Liver (tissue), 3 donors: ENCODE data around the gene PDE4D.

ENCODE experiments used
- CTCF ChIP-seq: fragments of 150-350 bp; IDR thresholded peaks from 2 replicates; pipeline ENCODE4 v1.5.1; 2017; ENCODE audit warnings: improper control_type of control experiment, low read depth, low read length; ENCODE audit not compliant: missing input control
- EGR1 ChIP-seq, 2 donors: IDR thresholded peaks; 2 replicates each; pipeline ENCODE4 v1.6.1; 2016 to 2018; ENCODE audit warnings: antibody characterized with exemption in 2 of 2, low read depth in 2 of 2
- JUND ChIP-seq, 2 donors: IDR thresholded peaks; 2 replicates each; pipeline ENCODE4 v1.6.1; 2016; ENCODE audit warnings: antibody characterized with exemption in 2 of 2
- RAD21 ChIP-seq, 2 donors: IDR thresholded peaks; 2 replicates each; pipeline ENCODE4 v1.6.1; 2016; ENCODE audit warnings: antibody characterized with exemption in 2 of 2, mild to moderate bottlenecking in 2 of 2
- REST ChIP-seq: IDR thresholded peaks from 2 replicates; pipeline ENCODE4 v1.6.1; 2016; ENCODE audit warnings: antibody characterized with exemption, mild to moderate bottlenecking
- TAF1 ChIP-seq: conservative IDR thresholded peaks from 2 replicates; pipeline ENCODE4 v1.6.1; 2016; ENCODE audit warnings: antibody characterized with exemption, mild to moderate bottlenecking
- YY1 ChIP-seq: IDR thresholded peaks from 2 replicates; pipeline ENCODE4 v1.6.1; 2016; ENCODE audit warnings: antibody characterized with exemption, mild to moderate bottlenecking
- donor health status: healthy.
- donor health status: healthy.

- TF ChIP-seq CTCF (no peak), JUND (IDR thresholded peaks at IDR 0.05) (no peak), REST (no peak), RAD21 (IDR thresholded peaks at IDR 0.05) (no peak), EGR1 (IDR thresholded peaks at IDR 0.05; ENCODE audit: low read depth in 2 of 2) (no peak), TAF1 (no peak), YY1 (no peak)
These were observed 535.3 kb downstream of the PDE4D start for GRCh38 chr5:59358005-59358861.
